ENCODE results near the gene WNT8A.

Gene WNT8A

DNA sequence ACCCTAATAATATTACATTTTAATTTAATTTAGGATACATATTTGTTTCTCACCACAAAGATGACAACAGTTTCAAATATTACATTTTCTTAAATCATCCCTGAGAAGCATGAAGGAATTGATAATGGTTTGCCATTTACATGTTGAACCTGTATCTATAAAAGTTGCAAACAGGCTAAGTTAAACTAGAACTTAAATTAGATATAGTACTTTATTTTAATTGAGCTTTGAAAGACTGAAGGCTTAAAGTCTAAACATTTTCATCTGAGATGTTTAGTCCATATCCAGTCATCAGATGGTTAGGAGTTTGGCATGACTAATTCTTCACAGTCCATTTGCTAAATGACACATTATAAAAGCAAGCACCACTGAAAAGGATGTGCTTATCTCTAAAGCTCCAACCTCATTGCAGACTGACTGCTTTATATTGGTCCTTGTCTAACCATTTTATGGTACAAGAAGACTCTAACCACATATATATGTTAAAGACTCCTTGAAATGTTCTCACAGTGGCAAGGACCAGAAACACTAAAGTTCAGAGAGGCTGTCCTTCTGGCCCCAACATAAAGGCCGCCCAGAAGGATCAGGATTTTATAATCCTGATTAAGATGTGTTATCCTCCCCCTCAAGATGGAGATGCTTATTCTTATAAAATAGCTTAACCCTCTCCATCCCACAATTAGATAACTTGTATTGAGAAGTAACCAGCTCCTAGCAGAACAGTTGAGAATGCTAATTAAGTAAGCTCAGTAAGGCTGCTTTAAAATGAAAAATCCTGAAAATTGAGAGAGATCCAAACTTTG is 25.8 kb downstream of the WNT8A start:
- CTCF ChIA-PET: interaction anchor here (0.7 to 2.3 kb wide), 3 partner anchors 24 to 341 kb away, joined by 3 to 8 read pairs (median 3); no protein-coding TSS in a partner anchor
- TF ChIP-seq, protein P1, sequence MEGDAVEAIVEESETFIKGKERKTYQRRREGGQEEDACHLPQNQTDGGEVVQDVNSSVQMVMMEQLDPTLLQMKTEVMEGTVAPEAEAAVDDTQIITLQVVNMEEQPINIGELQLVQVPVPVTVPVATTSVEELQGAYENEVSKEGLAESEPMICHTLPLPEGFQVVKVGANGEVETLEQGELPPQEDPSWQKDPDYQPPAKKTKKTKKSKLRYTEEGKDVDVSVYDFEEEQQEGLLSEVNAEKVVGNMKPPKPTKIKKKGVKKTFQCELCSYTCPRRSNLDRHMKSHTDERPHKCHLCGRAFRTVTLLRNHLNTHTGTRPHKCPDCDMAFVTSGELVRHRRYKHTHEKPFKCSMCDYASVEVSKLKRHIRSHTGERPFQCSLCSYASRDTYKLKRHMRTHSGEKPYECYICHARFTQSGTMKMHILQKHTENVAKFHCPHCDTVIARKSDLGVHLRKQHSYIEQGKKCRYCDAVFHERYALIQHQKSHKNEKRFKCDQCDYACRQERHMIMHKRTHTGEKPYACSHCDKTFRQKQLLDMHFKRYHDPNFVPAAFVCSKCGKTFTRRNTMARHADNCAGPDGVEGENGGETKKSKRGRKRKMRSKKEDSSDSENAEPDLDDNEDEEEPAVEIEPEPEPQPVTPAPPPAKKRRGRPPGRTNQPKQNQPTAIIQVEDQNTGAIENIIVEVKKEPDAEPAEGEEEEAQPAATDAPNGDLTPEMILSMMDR (conservative IDR thresholded peaks at IDR 0.05; ENCODE audit: low read depth): no peak
- POLR2A ChIA-PET (ENCODE audit: low non-redundant PET): no interaction called here
- DNase-seq (ENCODE audit: low spot score): no peak
- H3K27ac ChIP-seq: no peak overlapping the region

DNA sequence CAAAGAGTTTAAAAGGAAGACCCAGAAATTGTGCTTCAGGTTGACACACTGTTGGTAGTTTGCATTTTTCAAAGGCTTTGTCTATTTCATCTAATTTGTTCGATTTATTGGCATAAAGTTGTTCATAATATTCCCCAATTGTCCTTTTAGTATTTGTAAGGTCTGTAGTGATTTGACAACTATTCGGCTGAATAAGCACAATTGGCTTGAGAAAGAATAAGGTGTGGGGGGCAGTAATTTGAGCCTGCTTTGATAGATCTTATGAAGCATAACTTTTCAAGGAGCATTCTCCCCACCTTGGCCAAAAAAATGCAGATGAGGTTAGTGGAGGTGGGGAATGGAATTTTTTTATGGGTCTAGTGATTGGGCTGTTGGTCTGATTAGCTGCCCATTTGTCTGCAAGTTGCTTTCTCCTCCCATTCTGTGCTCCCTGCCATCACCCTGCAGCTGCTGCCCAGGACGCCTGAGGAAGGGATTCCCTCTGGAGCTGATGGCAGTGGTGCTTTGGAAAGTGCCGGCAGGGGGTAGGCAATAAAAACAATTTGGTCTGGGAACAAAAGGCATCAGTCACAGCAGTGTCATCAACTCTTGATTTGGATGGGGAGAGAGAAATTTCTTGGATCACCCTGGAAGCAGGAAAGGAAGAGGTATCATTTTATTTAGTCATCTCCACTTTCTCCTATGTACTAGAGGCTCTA is 26.6 kb downstream of the WNT8A start:
- POLR2A ChIA-PET (ENCODE audit: low non-redundant PET): no interaction called here
- DNase-seq (ENCODE audit: low spot score): no peak
- CTCF ChIA-PET: interaction anchor here (0.7 to 2.3 kb wide), 3 partner anchors 23 to 340 kb away, joined by 3 to 8 read pairs (median 3); no protein-coding TSS in a partner anchor
- TF ChIP-seq, protein P1 (conservative IDR thresholded peaks at IDR 0.05; ENCODE audit: low read depth): no peak
- no peak overlapping the region for H3K27ac ChIP-seq

DNA sequence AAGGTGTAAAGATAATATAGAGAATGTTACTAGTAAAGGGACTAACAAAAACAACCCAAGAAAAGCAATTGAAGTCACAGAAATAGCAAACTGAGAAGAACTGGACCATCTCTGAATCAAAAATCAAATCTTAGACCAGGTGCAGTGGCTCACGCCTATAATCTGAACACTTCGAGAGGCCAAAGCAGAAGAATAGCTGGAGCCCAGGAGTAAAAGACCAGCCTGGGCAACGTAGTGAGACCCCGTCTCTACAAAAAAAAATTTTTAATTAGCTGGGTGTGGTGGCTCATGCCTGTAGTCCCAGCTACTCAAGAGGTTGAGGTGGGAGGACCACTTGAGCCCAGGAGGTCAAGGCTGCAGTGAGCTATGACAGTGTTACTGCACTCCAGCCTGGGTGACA is 27.3 kb downstream of the WNT8A start:
- POLR2A ChIA-PET (ENCODE audit: low non-redundant PET): no interaction called here
- H3K27ac ChIP-seq: no peak overlapping the region
- TF ChIP-seq, protein P1 (conservative IDR thresholded peaks at IDR 0.05; ENCODE audit: low read depth): no peak
- no peak for DNase-seq (ENCODE audit: low spot score)
- CTCF ChIA-PET: interaction anchor here (1.1 to 1.2 kb wide), 2 partner anchors 22 to 35 kb away, joined by 3 to 4 read pairs; no protein-coding TSS in a partner anchor

DNA sequence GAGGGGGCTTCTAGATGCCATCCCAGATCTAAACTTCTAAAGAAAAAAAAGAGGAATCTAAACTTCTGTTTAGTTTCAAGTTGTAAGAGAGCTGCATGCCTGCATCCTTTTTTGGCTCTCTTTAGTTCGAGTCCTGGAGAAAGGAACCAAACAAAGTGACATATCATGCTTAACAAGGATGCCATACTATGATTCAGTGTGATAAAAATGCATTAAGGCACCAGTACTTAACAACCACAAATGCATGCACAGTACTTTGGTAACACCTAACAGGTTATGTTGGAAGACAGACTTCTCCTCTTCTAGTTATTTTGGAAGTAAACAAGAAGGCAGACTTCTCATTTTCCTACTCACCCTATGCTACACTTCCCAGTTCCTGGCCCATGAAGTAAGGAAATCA is 28.1 kb downstream of the WNT8A start:
- TF ChIP-seq, protein P1 (conservative IDR thresholded peaks at IDR 0.05; ENCODE audit: low read depth): no peak
- H3K27ac ChIP-seq: no peak overlapping the region
- CTCF ChIA-PET: interaction anchor here (0.7 to 1.1 kb wide), 2 partner anchors 22 to 489 kb away, joined by 3 to 4 read pairs; no protein-coding TSS in a partner anchor

DNA sequence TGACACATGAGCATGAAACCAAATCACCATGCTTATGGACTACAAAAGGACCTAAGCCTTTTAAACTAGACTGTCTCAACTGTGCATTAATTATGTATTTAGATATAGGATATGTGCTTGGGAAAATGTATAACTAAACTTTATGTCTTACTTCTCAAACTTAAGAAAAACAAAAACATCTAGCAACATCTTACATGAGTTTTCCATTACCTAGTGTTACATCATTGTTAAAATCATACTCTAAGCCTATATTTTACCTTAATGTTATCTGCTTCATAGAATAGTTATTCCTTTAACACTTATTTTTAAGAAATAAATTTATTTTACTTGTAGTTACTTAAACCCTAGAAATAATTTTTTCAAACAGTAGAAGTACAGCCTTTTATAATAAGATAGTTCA is 31.4 kb downstream of the WNT8A start:
- ChIA-PET POLR2A (ENCODE audit: low non-redundant PET) (no interaction called here), CTCF (interaction anchor here (0.7 to 1.7 kb wide), 2 partner anchors 13 to 1018 kb away, joined by 4 to 5 read pairs; no protein-coding TSS in a partner anchor)
- TF ChIP-seq, protein P1 (conservative IDR thresholded peaks at IDR 0.05; ENCODE audit: low read depth): no peak
- no peak overlapping the region for H3K27ac ChIP-seq
- DNase-seq (ENCODE audit: low spot score): no peak

More for the DNA sequence above, 28.1 kb downstream of the WNT8A start:
- no peak for DNase-seq (ENCODE audit: low spot score)
- POLR2A ChIA-PET (ENCODE audit: low non-redundant PET): no interaction called here

DNA sequence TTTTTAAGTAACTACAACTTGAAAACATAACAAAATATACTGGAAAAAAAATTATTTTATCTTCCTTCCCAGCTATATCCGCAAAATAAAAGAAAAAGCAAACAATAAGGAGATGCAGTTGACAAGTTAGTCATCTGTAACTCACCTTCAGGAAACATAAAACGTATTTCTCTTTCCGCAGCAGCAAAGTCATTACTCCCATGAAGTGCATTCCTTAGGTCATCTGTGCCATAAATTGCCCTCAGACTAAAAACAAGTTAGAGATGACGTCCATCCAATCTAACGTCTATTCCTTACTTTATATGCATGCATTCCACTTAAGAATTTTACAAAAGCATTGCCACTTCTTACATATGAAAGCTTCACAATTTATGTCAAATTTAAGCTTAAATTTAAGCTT is 44.5 kb downstream of the WNT8A start:
- ChIA-PET POLR2A (ENCODE audit: low non-redundant PET) (no interaction called here), CTCF (interaction anchor here (0.6 to 1.9 kb wide), 4 partner anchors 13 to 350 kb away, joined by 3 to 6 read pairs (median 4); no protein-coding TSS in a partner anchor)
- TF ChIP-seq, protein P1 (conservative IDR thresholded peaks at IDR 0.05; ENCODE audit: low read depth): 0 out of 2 replicates have a peak, but pooled peaks have one; percentile 4
- no peak for DNase-seq (ENCODE audit: low spot score)
- H3K27ac ChIP-seq: no peak overlapping the region

All from RWPE1 (cell line).